ENCODE measurements around the gene DNA2.

DNA2 gene

GRCh38 chr10:68442971-68443370 is 28.8 kb downstream of the DNA2 start:
- no peak for DNase-seq (ENCODE audit: low spot score)

- no peak for DNase-seq (ENCODE audit: low spot score)
These were observed 30.9 kb downstream of the DNA2 start for GRCh38 chr10:68440898-68441297.

- no peak for DNase-seq (ENCODE audit: low spot score)
These were observed 36.0 kb downstream of the DNA2 start for GRCh38 chr10:68435803-68436202.

- no peak for DNase-seq (ENCODE audit: low spot score)
These were observed 37.1 kb downstream of the DNA2 start for GRCh38 chr10:68434657-68435056.

GRCh38 chr10:68428396-68429104 is 43.2 kb downstream of the DNA2 start:
- no peak for DNase-seq (ENCODE audit: low spot score)

- DNase-seq (ENCODE audit: low spot score), result no peak
These were observed 47.2 kb downstream of the DNA2 start for GRCh38 chr10:68424454-68425014.

GRCh38 chr10:68423522-68423921 is 48.3 kb downstream of the DNA2 start:
- DNase-seq (ENCODE audit: low spot score), result no peak

GRCh38 chr10:68419376-68419775 is 52.4 kb downstream of the DNA2 start:
- DNase-seq (ENCODE audit: low spot score), result no peak

GRCh38 chr10:68408898-68409518 is 62.8 kb downstream of the DNA2 start:
- no peak for DNase-seq (ENCODE audit: low spot score)

GRCh38 chr10:68406815-68407548 is 64.8 kb downstream of the DNA2 start, which contains the start of gene RUFY2:
TSS of gene RUFY2 (minus strand) at chr10:68407277. CDS start at chr10:68407189, 88 bp downstream.
- DNase-seq (ENCODE audit: low spot score), result peak; percentile 97

GRCh38 chr10:68406111-68406814 is 65.5 kb downstream of the DNA2 start:
- peak; percentile 91 for DNase-seq (ENCODE audit: low spot score)

GRCh38 chr10:68403701-68404100 is 68.1 kb downstream of the DNA2 start:
- DNase-seq (ENCODE audit: low spot score), result no peak

- no peak for DNase-seq (ENCODE audit: low spot score)
These were observed 69.5 kb downstream of the DNA2 start for GRCh38 chr10:68402276-68402675.

GRCh38 chr10:68397005-68397404 is 74.8 kb downstream of the DNA2 start:
- no peak for DNase-seq (ENCODE audit: low spot score)

GRCh38 chr10:68385740-68386139 is 86.0 kb downstream of the DNA2 start:
- no peak for DNase-seq (ENCODE audit: low spot score)

- no peak for DNase-seq (ENCODE audit: low spot score)
These were observed 100.2 kb downstream of the DNA2 start for GRCh38 chr10:68371604-68372003.

- DNase-seq (ENCODE audit: low spot score), result peak; percentile 11
These were observed 104.7 kb downstream of the DNA2 start for GRCh38 chr10:68367121-68367520.

- no peak for DNase-seq (ENCODE audit: low spot score)
These were observed 105.2 kb downstream of the DNA2 start for GRCh38 chr10:68366600-68366999.

GRCh38 chr10:68365611-68366010 is 106.2 kb downstream of the DNA2 start:
- no peak for DNase-seq (ENCODE audit: low spot score)

- no peak for DNase-seq (ENCODE audit: low spot score)
These were observed 107.5 kb downstream of the DNA2 start for GRCh38 chr10:68364101-68364886.

Measured in AG20443 (cell line).